Measurements from ENCODE around the gene CREG2. TPM values are rescaled to one million over a fixed set of nuclear protein-coding genes. Genes with fewer than 3 reads are reported as not detected.

The CREG2 gene
- total RNA-seq, 1 experiment from 2014 or later: 0.21 TPM

DNA sequence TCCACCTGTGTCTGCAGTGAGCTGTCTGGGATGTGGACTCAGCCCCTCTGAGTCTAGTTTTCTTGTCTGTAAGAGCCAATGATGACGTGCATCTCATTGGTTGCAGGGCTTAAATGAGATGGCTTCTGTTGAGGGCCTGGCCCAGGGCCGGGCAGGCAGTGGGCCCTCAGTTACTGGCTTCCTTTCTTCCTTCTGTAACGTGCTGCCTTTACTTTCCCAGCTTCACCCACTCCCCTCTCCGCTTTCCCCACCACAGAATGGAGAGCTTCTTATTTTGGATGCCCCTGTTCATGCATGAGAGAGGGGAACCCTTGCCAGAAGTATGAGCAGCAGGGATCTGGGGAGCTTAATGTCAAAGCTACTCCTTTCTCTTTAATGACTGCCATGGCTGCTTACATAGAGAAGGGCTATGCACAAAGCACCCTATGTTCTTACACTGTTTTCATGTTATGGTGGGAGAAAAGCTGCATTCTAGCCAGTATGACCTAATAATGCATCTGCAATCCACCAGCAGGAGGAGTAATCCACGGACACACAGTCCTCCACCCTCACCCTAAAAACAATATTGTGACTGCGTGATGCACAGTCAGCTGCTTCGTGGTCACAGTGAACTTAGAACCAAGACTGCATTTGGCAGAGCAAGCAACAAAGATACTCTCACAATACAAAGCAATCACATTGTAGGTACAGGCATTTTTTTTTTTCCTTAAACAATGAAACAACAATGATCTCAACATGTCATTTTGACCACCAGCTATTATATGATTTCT, 37.2 kb downstream of the CREG2 start:
- no peaks in the 10 kb centered on the region for H3K9me3 ChIP-seq (ENCODE audit: control insufficient read depth, insufficient read depth, low read depth, low read length)
- no peaks in the 10 kb centered on the region for H3K4me1 ChIP-seq (ENCODE audit: control insufficient read depth, insufficient read depth, low read length)
- ATAC-seq (peak; percentile 53; the same call in 1 of the 2 replicates), DNase-seq (ENCODE audit: low read depth, low spot score) (no peak)
- POLR2A ChIA-PET: interaction anchor here (0.6 kb wide), 1 partner anchor 125 kb away, joined by 8 read pairs; the partner anchor contains the start of gene RFX8
- BruUV-seq (replicated peaks): no TSS peak
- no peak overlapping the region for H3K4me3 ChIP-seq (ENCODE audit: low read depth in 2 of 2, low read length in 2 of 2)
- CTCF ChIA-PET: interaction anchor here (0.6 to 1.5 kb wide), 3 partner anchors 8 to 404 kb away, joined by 3 read pairs; no protein-coding TSS in a partner anchor
- H3K27ac ChIP-seq (ENCODE audit: low read length): no peak overlapping the region
- intact Hi-C loops (cut with micrococcal nuclease; ENCODE audit: unreplicated experiment): loop anchor here (5.0 kb wide), 1 partner anchor 37 kb away; the partner anchor contains the start of gene CREG2
- no peaks in the 10 kb centered on the region for H3K36me3 ChIP-seq (ENCODE audit: control insufficient read depth, insufficient read depth, low read length)
- no peak for TF ChIP-seq TCF7L2 (IDR thresholded peaks at IDR 0.05; ENCODE audit: low read depth, low read length)
- no peak for TF ChIP-seq POLR2AphosphoS5 (IDR thresholded peaks at IDR 0.05; ENCODE audit: low read depth, low read length)
- TF ChIP-seq, protein P1, sequence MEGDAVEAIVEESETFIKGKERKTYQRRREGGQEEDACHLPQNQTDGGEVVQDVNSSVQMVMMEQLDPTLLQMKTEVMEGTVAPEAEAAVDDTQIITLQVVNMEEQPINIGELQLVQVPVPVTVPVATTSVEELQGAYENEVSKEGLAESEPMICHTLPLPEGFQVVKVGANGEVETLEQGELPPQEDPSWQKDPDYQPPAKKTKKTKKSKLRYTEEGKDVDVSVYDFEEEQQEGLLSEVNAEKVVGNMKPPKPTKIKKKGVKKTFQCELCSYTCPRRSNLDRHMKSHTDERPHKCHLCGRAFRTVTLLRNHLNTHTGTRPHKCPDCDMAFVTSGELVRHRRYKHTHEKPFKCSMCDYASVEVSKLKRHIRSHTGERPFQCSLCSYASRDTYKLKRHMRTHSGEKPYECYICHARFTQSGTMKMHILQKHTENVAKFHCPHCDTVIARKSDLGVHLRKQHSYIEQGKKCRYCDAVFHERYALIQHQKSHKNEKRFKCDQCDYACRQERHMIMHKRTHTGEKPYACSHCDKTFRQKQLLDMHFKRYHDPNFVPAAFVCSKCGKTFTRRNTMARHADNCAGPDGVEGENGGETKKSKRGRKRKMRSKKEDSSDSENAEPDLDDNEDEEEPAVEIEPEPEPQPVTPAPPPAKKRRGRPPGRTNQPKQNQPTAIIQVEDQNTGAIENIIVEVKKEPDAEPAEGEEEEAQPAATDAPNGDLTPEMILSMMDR (IDR thresholded peaks at IDR 0.05): no peak
- TF ChIP-seq SIN3A (IDR thresholded peaks at IDR 0.05; ENCODE audit: borderline replicate concordance, insufficient read depth, low read depth, low read length): no peak
- TF ChIP-seq REST (IDR thresholded peaks at IDR 0.05; ENCODE audit: insufficient read depth in 1 of 2, low read depth in 2 of 2, low read length in 1 of 2): no peak
- in situ Hi-C loops (cut with HindIII; ENCODE audit: low pct_unique_long_range_greater_than_20kb, low sequenced_read_pairs): no loop called here
- no peaks in the 10 kb centered on the region for H3K27me3 ChIP-seq (ENCODE audit: control insufficient read depth, insufficient read depth, low read length)

GRCh38 chr2:101348883-101349282, 38.4 kb downstream of the CREG2 start:
- no peak for ATAC-seq
- Histone ChIP-seq H3K9me3 (ENCODE audit: control insufficient read depth, insufficient read depth, low read depth, low read length) (no peaks in the 10 kb centered on the region), H3K36me3 (ENCODE audit: control insufficient read depth, insufficient read depth, low read length) (no peaks in the 10 kb centered on the region), H3K4me1 (ENCODE audit: control insufficient read depth, insufficient read depth, low read length) (no peaks in the 10 kb centered on the region), H3K4me3 (ENCODE audit: low read depth in 2 of 2, low read length in 2 of 2) (no peak overlapping the region), H3K27ac (ENCODE audit: low read length) (no peak overlapping the region), H3K27me3 (ENCODE audit: control insufficient read depth, insufficient read depth, low read length) (no peaks in the 10 kb centered on the region)
- ChIA-PET CTCF (interaction anchor here (0.5 kb wide), 1 partner anchor 171 kb away, joined by 6 read pairs; no protein-coding TSS in a partner anchor), POLR2A (interaction anchor here (0.7 kb wide), 1 partner anchor 1097 kb away, joined by 7 read pairs; no protein-coding TSS in a partner anchor)
- no TSS peak for BruUV-seq (replicated peaks)
- no peak for DNase-seq (ENCODE audit: low read depth, low spot score)
- intact Hi-C loops (cut with micrococcal nuclease; ENCODE audit: unreplicated experiment): loop anchor here (5.0 kb wide), 1 partner anchor 38 kb away; the partner anchor contains the start of gene CREG2
- TF ChIP-seq TCF7L2 (IDR thresholded peaks at IDR 0.05; ENCODE audit: low read depth, low read length) (no peak), REST (IDR thresholded peaks at IDR 0.05; ENCODE audit: insufficient read depth in 1 of 2, low read depth in 2 of 2, low read length in 1 of 2) (no peak), SIN3A (IDR thresholded peaks at IDR 0.05; ENCODE audit: borderline replicate concordance, insufficient read depth, low read depth, low read length) (no peak), POLR2AphosphoS5 (IDR thresholded peaks at IDR 0.05; ENCODE audit: low read depth, low read length) (no peak)
- TF ChIP-seq, protein P1 (IDR thresholded peaks at IDR 0.05): no peak
- in situ Hi-C loops (cut with HindIII; ENCODE audit: low pct_unique_long_range_greater_than_20kb, low sequenced_read_pairs): no loop called here
